Chondrocyte (in vitro differentiated cells): ENCODE data around the gene PRICKLE1. TPM values are rescaled to one million over a fixed set of nuclear protein-coding genes. Genes with fewer than 3 reads are reported as not detected.

Experiments used
- DNase-seq: peaks from one replicate; pipeline ENCODE4 v3.0.0; 2021; ENCODE audit warnings: mixed read lengths, low spot score
- H3K27ac Mint-ChIP-seq: one replicate; pipeline ENCODE4 v1.8.0; 2021; ENCODE audit warnings: mild to moderate bottlenecking, moderate library complexity, mixed read lengths; ENCODE audit not compliant: unreplicated experiment
- H3K27me3 Mint-ChIP-seq: 2 replicates; pipeline ENCODE4 v1.8.0; 2021; ENCODE audit warnings: low read depth, mixed read lengths
- H3K36me3 Mint-ChIP-seq: 2 replicates; pipeline ENCODE4 v1.8.0; 2021; ENCODE audit warnings: low read depth, mixed read lengths
- H3K4me1 Mint-ChIP-seq: 2 replicates; pipeline ENCODE4 v1.8.0; 2021; ENCODE audit warnings: low read depth, mild to moderate bottlenecking, mixed read lengths
- H3K4me3 Mint-ChIP-seq: one replicate; pipeline ENCODE4 v1.8.0; 2021; ENCODE audit warnings: mild to moderate bottlenecking, moderate library complexity, mixed read lengths; ENCODE audit not compliant: unreplicated experiment
- H3K9me3 Mint-ChIP-seq: 2 replicates; pipeline ENCODE4 v1.8.0; 2021; ENCODE audit warnings: low read depth, mixed read lengths
- total RNA-seq: library from RNA; stranded (reverse); gene quantifications from 3 replicates; pipeline ENCODE4 v1.2.1, GENCODE V29; 2021
- TF ChIP-seq, protein P1 (sequence below): fragments of 200-600 bp; sonication (generic); IDR thresholded peaks from 2 replicates; pipeline ENCODE4 v1.5.0; 2021; ENCODE audit warnings: antibody characterized with exemption, mild to moderate bottlenecking, moderate library complexity

PRICKLE1 gene
- total RNA-seq, 1 donor from 2014 or later: 32.0 TPM

DNA sequence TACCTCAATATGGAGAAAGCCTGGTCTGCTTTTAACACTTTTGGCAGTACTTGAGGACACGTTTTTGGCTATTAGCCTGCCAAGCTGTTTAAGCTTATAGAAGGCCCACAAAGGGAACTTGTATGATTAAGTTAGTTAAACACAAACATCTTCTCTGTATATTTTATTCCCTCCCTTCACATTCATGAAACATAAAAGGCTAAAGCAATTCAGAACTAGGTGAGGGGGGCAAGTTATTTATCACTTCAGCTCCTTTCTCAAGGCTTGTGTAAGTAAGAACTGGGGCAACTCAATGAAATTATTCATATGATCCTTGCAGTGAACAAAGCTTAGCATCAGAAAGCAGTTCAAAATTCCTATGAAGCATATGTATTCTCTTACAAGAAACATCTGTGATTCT lies 7.5 kb downstream of the PRICKLE1 start:
- Mint-ChIP-seq H3K4me3 (no peak overlapping the region), H3K9me3 (no peaks in the 10 kb centered on the region), H3K36me3 (peaks cover 1% of the 10 kb centered on the region), H3K27me3 (no peaks in the 10 kb centered on the region), H3K4me1 (peaks cover 78% of the 10 kb centered on the region), H3K27ac (peak overlapping the region; percentile 57)
- TF ChIP-seq, protein P1, sequence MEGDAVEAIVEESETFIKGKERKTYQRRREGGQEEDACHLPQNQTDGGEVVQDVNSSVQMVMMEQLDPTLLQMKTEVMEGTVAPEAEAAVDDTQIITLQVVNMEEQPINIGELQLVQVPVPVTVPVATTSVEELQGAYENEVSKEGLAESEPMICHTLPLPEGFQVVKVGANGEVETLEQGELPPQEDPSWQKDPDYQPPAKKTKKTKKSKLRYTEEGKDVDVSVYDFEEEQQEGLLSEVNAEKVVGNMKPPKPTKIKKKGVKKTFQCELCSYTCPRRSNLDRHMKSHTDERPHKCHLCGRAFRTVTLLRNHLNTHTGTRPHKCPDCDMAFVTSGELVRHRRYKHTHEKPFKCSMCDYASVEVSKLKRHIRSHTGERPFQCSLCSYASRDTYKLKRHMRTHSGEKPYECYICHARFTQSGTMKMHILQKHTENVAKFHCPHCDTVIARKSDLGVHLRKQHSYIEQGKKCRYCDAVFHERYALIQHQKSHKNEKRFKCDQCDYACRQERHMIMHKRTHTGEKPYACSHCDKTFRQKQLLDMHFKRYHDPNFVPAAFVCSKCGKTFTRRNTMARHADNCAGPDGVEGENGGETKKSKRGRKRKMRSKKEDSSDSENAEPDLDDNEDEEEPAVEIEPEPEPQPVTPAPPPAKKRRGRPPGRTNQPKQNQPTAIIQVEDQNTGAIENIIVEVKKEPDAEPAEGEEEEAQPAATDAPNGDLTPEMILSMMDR: no peak
- no peak for DNase-seq

DNA sequence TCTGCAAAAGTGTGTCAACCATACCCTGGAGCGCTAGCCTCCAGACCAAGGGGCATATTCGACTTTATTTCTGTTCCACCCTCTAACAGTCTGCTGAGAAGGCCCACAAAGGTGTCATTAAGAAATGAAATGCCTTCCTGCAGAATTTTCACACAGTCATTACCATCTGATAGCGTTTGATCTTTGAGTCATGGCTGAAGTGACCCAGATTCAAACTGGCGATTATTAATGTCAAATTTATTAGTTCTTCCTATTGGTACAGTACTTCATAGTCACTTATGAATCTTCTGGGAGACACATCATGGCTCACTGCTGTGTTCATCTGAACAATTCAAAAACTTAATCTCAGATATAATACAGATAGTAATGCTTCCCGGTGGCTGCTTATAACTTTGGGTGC lies 13.2 kb downstream of the PRICKLE1 start:
- TF ChIP-seq, protein P1: no peak
- H3K4me3 Mint-ChIP-seq: no peak overlapping the region
- H3K4me1 Mint-ChIP-seq: peaks cover 68% of the 10 kb centered on the region
- H3K27ac Mint-ChIP-seq: no peak overlapping the region
- H3K9me3 Mint-ChIP-seq: no peaks in the 10 kb centered on the region
- H3K36me3 Mint-ChIP-seq: no peaks in the 10 kb centered on the region
- no peak for DNase-seq
- H3K27me3 Mint-ChIP-seq: no peaks in the 10 kb centered on the region

DNA sequence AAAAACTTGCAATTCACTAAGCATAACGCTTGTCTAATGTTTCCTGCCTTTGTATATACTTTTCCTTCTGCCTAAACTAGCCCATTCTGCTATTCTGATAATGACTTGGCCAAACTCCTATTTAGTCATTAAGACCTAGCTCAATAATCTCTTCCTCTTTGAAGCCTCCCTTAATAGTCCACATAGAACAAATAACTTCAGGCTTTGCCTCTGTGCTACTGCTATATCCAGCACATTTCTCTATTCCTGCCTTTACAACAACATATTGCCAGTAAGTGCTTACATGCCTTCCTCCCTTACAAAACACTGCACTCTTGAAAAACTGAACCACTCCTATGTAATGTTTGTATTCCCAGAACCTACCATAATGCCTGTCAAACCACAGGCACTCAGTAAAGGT lies 13.8 kb downstream of the PRICKLE1 start:
- no peak overlapping the region for H3K4me3 Mint-ChIP-seq
- H3K4me1 Mint-ChIP-seq: peaks cover 66% of the 10 kb centered on the region
- DNase-seq: no peak
- no peaks in the 10 kb centered on the region for H3K36me3 Mint-ChIP-seq
- no peaks in the 10 kb centered on the region for H3K9me3 Mint-ChIP-seq
- H3K27ac Mint-ChIP-seq: peak overlapping the region; percentile 3
- H3K27me3 Mint-ChIP-seq: no peaks in the 10 kb centered on the region
- TF ChIP-seq, protein P1: no peak

DNA sequence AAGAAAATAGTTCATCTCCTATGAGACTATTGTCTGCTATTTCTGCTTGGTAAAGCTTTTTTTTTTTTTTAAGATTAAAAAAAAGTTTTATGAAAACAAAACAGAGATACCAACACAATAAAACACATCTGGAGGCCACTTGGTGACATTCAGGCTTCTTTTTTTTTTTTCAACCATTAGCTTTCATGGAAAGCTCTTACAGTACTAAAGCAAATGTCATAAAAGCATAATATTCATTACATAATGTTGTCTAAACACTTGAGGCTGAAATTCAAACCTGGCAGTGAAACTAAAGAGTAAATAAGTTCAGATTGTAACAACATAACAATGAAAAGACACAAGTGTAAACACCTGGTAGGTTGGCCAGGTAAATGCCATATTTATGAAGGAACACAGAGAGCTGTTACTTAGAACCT lies 14.7 kb downstream of the PRICKLE1 start:
- Mint-ChIP-seq H3K9me3 (no peaks in the 10 kb centered on the region), H3K27me3 (no peaks in the 10 kb centered on the region), H3K4me3 (no peak overlapping the region), H3K4me1 (peaks cover 64% of the 10 kb centered on the region), H3K27ac (peak overlapping the region; percentile 17), H3K36me3 (no peaks in the 10 kb centered on the region)
- DNase-seq: no peak
- TF ChIP-seq, protein P1: no peak

DNA sequence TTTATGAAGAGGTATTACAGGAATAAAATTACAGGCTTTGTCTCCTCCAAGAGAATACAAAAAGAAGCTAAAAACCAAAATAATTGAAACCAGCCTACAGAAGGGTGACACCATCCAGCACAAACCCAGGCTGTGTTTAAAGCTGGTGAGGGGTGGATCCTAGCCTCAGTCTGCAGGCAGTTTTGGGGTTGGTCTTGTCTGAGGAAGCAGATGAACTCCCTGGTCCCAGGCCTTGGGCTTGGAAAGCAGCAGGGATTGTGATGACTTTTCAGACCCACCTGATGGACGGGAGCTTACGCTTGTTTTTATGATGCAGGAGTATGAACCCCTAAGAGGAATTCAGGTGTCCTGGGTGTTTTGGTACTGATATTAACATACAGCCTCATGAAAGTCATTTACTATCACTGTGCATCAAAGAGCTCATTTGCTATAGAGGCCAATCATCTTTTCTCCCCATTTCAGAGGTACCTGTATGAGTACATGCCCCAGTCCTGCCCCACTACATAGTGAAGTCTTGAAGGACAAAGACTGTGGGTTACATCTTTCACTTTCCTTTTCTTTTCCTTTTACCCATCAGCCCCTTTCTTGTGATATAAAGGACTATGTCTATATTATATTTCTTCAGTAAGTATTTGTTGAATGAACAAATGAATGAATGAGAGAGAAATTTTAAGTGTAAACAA lies 18.1 kb downstream of the PRICKLE1 start:
- no peak overlapping the region for H3K4me3 Mint-ChIP-seq
- H3K9me3 Mint-ChIP-seq: no peaks in the 10 kb centered on the region
- no peaks in the 10 kb centered on the region for H3K27me3 Mint-ChIP-seq
- TF ChIP-seq, protein P1: no peak
- no peak overlapping the region for H3K27ac Mint-ChIP-seq
- no peaks in the 10 kb centered on the region for H3K36me3 Mint-ChIP-seq
- no peak for DNase-seq
- H3K4me1 Mint-ChIP-seq: peaks cover 47% of the 10 kb centered on the region
